Measurements from ENCODE around the gene RPTOR. TPM values are rescaled to one million over a fixed set of nuclear protein-coding genes. Genes with fewer than 3 reads are reported as not detected.
A peak's percentile ranks its signal among the peaks of the same experiment; 100 is the strongest.

Gene RPTOR
- total RNA-seq, 2 experiments from 2014 or later: 45.3 to 49.1 TPM

GRCh38 chr17:80855948-80856862 lies 311.6 kb downstream of the RPTOR start:
- Mint-ChIP-seq H3K9me3 (no peaks in the 10 kb centered on the region), H3K27ac (peak overlapping the region; percentile 98), H3K4me1 (ENCODE audit: low read depth) (peaks cover 62% of the 10 kb centered on the region), H3K4me3 (peak overlapping the region; percentile 41), H3K27me3 (no peaks in the 10 kb centered on the region), H3K36me3 (ENCODE audit: low read depth) (peaks cover 38% of the 10 kb centered on the region)
- peak; percentile 97 for ATAC-seq
- ChIA-PET CTCF (interaction anchor here (0.7 to 1.6 kb wide), 11 partner anchors 10 to 114 kb away, joined by 3 to 10 read pairs (median 3); no protein-coding TSS in a partner anchor), POLR2A (interaction anchor here (0.6 to 4.2 kb wide), 16 partner anchors 8 to 401 kb away, joined by 3 to 19 read pairs (median 6); no protein-coding TSS in a partner anchor)
- TF ChIP-seq CTCF (IDR thresholded peaks at IDR 0.05): no peak
- intact Hi-C loops (cut with micrococcal nuclease): loop anchor here (5.0 kb wide), 2 partner anchors 36 to 94 kb away; no protein-coding TSS in a partner anchor
- DNase-seq: peak; percentile 97

- ATAC-seq (peak; percentile 46), DNase-seq (no peak)
- TF ChIP-seq CTCF (IDR thresholded peaks at IDR 0.05): no peak
- Mint-ChIP-seq H3K27ac (peak overlapping the region; percentile 98), H3K36me3 (ENCODE audit: low read depth) (peaks cover 47% of the 10 kb centered on the region), H3K4me3 (peak overlapping the region; percentile 41), H3K27me3 (no peaks in the 10 kb centered on the region), H3K9me3 (no peaks in the 10 kb centered on the region), H3K4me1 (ENCODE audit: low read depth) (peaks cover 69% of the 10 kb centered on the region)
- intact Hi-C loops (cut with micrococcal nuclease): loop anchor here (5.0 kb wide), 2 partner anchors 35 to 95 kb away; no protein-coding TSS in a partner anchor
- ChIA-PET POLR2A (interaction anchor here (0.6 to 4.2 kb wide), 16 partner anchors 8 to 402 kb away, joined by 3 to 19 read pairs (median 6); no protein-coding TSS in a partner anchor), CTCF (interaction anchor here (0.8 to 1.6 kb wide), 11 partner anchors 9 to 113 kb away, joined by 3 to 10 read pairs (median 3); no protein-coding TSS in a partner anchor)
These were observed 312.5 kb downstream of the RPTOR start for GRCh38 chr17:80856863-80857755.

GRCh38 chr17:80857756-80858171 lies 313.1 kb downstream of the RPTOR start:
- Mint-ChIP-seq H3K9me3 (no peaks in the 10 kb centered on the region), H3K36me3 (ENCODE audit: low read depth) (peaks cover 54% of the 10 kb centered on the region), H3K4me3 (no peak overlapping the region), H3K27ac (peak overlapping the region; percentile 98), H3K4me1 (ENCODE audit: low read depth) (peaks cover 75% of the 10 kb centered on the region), H3K27me3 (no peaks in the 10 kb centered on the region)
- ChIA-PET POLR2A (interaction anchor here (0.7 to 4.2 kb wide), 5 partner anchors 8 to 191 kb away, joined by 3 to 19 read pairs (median 6); no protein-coding TSS in a partner anchor), CTCF (interaction anchor here (1.1 to 1.6 kb wide), 3 partner anchors 8 to 24 kb away, joined by 3 to 5 read pairs (median 3); no protein-coding TSS in a partner anchor)
- TF ChIP-seq CTCF (IDR thresholded peaks at IDR 0.05): no peak
- ATAC-seq (no peak), DNase-seq (no peak)
- intact Hi-C loops (cut with micrococcal nuclease): loop anchor here (5.0 kb wide), 2 partner anchors 35 to 95 kb away; no protein-coding TSS in a partner anchor

GRCh38 chr17:80858301-80859001 lies 313.8 kb downstream of the RPTOR start:
- DNase-seq: no peak
- Mint-ChIP-seq H3K27ac (peak overlapping the region; percentile 98), H3K4me3 (no peak overlapping the region), H3K4me1 (ENCODE audit: low read depth) (peaks cover 80% of the 10 kb centered on the region), H3K36me3 (ENCODE audit: low read depth) (peaks cover 61% of the 10 kb centered on the region), H3K9me3 (peaks cover 5% of the 10 kb centered on the region), H3K27me3 (no peaks in the 10 kb centered on the region)
- intact Hi-C loops (cut with micrococcal nuclease): loop anchor here (5.0 kb wide), 2 partner anchors 34 to 96 kb away; no protein-coding TSS in a partner anchor
- POLR2A ChIA-PET: interaction anchor here (0.7 to 4.2 kb wide), 5 partner anchors 11 to 192 kb away, joined by 3 to 19 read pairs (median 7); no protein-coding TSS in a partner anchor
- TF ChIP-seq CTCF (IDR thresholded peaks at IDR 0.05): no peak
- no peak for ATAC-seq
- CTCF ChIA-PET: interaction anchor here (1.0 to 1.6 kb wide), 4 partner anchors 8 to 23 kb away, joined by 3 to 5 read pairs (median 4); no protein-coding TSS in a partner anchor

Data from activated CD8-positive, alpha-beta T cell treated with anti-CD3 and anti-CD28 coated beads for 36 hours (primary cell).